ENCODE measurements around the gene GLRA1. TPM values are rescaled to one million over a fixed set of nuclear protein-coding genes. Genes with fewer than 3 reads are reported as not detected.
"Not testable (repeated sequence)": the region's sequence is repeated elsewhere in the genome, so short reads cannot be mapped to it uniquely, and the experiment has no call there.

GLRA1 gene
- total and polyA plus RNA-seq, 8 donors = 0.08 to 1.1 (median 0.76) TPM; not detected in 2

GRCh38 chr5:151846765-151847164 lies 77.9 kb downstream of the GLRA1 start:
- no peak for FAIRE-seq
- H3K27ac ChIP-seq = no peak overlapping the region
- TF ChIP-seq, protein P1, sequence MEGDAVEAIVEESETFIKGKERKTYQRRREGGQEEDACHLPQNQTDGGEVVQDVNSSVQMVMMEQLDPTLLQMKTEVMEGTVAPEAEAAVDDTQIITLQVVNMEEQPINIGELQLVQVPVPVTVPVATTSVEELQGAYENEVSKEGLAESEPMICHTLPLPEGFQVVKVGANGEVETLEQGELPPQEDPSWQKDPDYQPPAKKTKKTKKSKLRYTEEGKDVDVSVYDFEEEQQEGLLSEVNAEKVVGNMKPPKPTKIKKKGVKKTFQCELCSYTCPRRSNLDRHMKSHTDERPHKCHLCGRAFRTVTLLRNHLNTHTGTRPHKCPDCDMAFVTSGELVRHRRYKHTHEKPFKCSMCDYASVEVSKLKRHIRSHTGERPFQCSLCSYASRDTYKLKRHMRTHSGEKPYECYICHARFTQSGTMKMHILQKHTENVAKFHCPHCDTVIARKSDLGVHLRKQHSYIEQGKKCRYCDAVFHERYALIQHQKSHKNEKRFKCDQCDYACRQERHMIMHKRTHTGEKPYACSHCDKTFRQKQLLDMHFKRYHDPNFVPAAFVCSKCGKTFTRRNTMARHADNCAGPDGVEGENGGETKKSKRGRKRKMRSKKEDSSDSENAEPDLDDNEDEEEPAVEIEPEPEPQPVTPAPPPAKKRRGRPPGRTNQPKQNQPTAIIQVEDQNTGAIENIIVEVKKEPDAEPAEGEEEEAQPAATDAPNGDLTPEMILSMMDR (IDR thresholded peaks at IDR 0.05) = no peak
- ATAC-seq = no peak
- H3K4me3 ChIP-seq = no peak overlapping the region
- H3K9me3 ChIP-seq = no peaks in the 10 kb centered on the region
- DNase-seq = no peak
- no peaks in the 10 kb centered on the region for H3K27me3 ChIP-seq
- H3K4me1 ChIP-seq = no peaks in the 10 kb centered on the region
- intact Hi-C loops (cut with DNase I) = no loop called here
- no peaks in the 10 kb centered on the region for H3K36me3 ChIP-seq

- H3K27me3 ChIP-seq; ATAC-seq; H3K9me3 ChIP-seq; H3K4me3 ChIP-seq; H3K27ac ChIP-seq; DNase-seq; H3K36me3 ChIP-seq; FAIRE-seq; H3K4me1 ChIP-seq; intact Hi-C loops (cut with DNase I): not testable (repeated sequence)
- WGBS, 2 donors = 94 to 99% methylated on average over 4 of the region's 4 CpGs
Observed at GRCh38 chr5:151832843-151833242, 91.8 kb downstream of the GLRA1 start.

DNA sequence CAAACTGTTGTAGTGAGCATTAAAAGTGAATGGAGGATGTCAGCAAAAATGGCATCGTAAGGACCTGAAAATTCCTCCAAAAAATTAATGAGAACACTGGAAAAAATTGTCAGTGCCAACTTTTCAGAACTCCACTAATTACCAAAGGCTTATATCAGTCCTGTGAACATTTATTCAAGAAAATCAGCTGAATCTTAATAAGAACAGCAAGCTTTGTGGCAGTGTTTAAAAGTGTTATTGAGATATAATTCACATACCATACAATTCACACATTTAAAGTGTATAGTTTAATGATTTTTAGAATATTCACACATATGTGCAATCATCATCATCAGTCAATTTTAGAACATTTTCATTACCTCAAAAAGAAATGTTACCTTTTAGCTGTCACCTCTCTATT lies 95.3 kb downstream of the GLRA1 start:
- 96 to 100% methylated on average over 1 of the region's 1 CpG for WGBS, 2 donors

GRCh38 chr5:151825445-151825844 lies 99.2 kb downstream of the GLRA1 start:
- no peaks in the 10 kb centered on the region for H3K27me3 ChIP-seq
- H3K9me3 ChIP-seq = no peaks in the 10 kb centered on the region
- H3K4me1 ChIP-seq = no peaks in the 10 kb centered on the region
- H3K4me3 ChIP-seq = no peak overlapping the region
- DNase-seq (peak in 3 of 6 donors; percentile 24 to 57 (median 29)), FAIRE-seq (no peak), ATAC-seq (peak; percentile 67 to 92 (median 92))
- WGBS, 2 donors = 21 to 24% methylated on average over 1 of the region's 1 CpG
- intact Hi-C loops (cut with DNase I) = loop anchor here in 2 of 3 donors (10.0 kb wide), 2 partner anchors 319 to 679 kb away; no protein-coding TSS in a partner anchor
- TF ChIP-seq, protein P1 (IDR thresholded peaks at IDR 0.05) = peak; percentile 52 to 67 (median 62)
- no peak overlapping the region for H3K27ac ChIP-seq
- no peaks in the 10 kb centered on the region for H3K36me3 ChIP-seq

More for the DNA sequence above, 95.3 kb downstream of the GLRA1 start:
- DNase-seq (no peak), FAIRE-seq (no peak), ATAC-seq (no peak)
- H3K36me3 ChIP-seq = no peaks in the 10 kb centered on the region
- H3K4me3 ChIP-seq = no peak overlapping the region
- H3K27me3 ChIP-seq = no peaks in the 10 kb centered on the region
- TF ChIP-seq, protein P1 (IDR thresholded peaks at IDR 0.05) = no peak
- H3K4me1 ChIP-seq = no peaks in the 10 kb centered on the region
- no peaks in the 10 kb centered on the region for H3K9me3 ChIP-seq
- no peak overlapping the region for H3K27ac ChIP-seq
- intact Hi-C loops (cut with DNase I) = loop anchor here in 2 of 3 donors (10.0 kb wide), 2 partner anchors 315 to 675 kb away; no protein-coding TSS in a partner anchor

DNA sequence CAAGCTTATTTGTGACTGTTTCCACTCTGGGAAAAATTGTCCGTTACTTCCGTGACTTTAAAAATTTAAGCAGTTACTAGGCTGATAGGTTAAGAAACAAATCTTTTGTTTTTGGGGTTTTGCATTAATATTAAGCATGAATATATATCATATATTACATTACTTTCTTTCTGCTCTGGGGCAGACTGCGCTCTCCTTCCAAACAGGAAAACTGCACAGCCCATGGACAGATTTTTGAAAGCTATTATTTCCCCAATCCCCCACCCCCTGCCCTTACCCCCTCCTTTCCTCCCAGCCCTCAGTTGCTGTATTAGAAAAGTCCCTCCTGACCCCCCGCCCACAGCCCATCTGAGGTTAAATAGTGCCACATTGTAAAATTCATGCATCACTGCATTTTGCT lies 102.5 kb downstream of the GLRA1 start:
- Histone ChIP-seq H3K36me3 (no peaks in the 10 kb centered on the region), H3K27ac (no peak overlapping the region), H3K4me1 (no peaks in the 10 kb centered on the region), H3K4me3 (no peak overlapping the region), H3K27me3 (no peaks in the 10 kb centered on the region), H3K9me3 (no peaks in the 10 kb centered on the region)
- ATAC-seq (no peak), DNase-seq (no peak), FAIRE-seq (no peak)
- intact Hi-C loops (cut with DNase I) = loop anchor here in 2 of 3 donors (10.0 kb wide), 2 partner anchors 323 to 683 kb away; no protein-coding TSS in a partner anchor
- WGBS, 2 donors = 94 to 98% methylated on average over 4 of the region's 4 CpGs
- TF ChIP-seq, protein P1 (IDR thresholded peaks at IDR 0.05) = no peak

All from pancreas (tissue), 10 donors.